GM23338 (cell line): Measurements from ENCODE around the gene MUCL3. TPM values are rescaled to one million over a fixed set of nuclear protein-coding genes. Genes with fewer than 3 reads are reported as not detected.

Experiments used
- ATAC-seq: fragments of 200-7000 bp; cut with Tn5 transposase; 3 replicates; pipeline ENCODE4 v1.9.1; 2020
- DNase-seq: peaks from one replicate; pipeline ENCODE4 v3.0.0-alpha.2; 2015; ENCODE audit warnings: low spot score
- H2AFZ ChIP-seq: fragments of 200-600 bp; sonication (generic); 2 replicates; pipeline ENCODE4 v1.8.0; 2016; ENCODE audit warnings: antibody characterized with exemption, mild to moderate bottlenecking, moderate library complexity
- H3F3A ChIP-seq: fragments of 200-600 bp; sonication (generic); replicated peaks from 2 replicates; pipeline ENCODE4 v1.8.0; 2017; ENCODE audit warnings: antibody characterized with exemption, mixed run types, low read depth
- H3K27ac ChIP-seq: fragments of 200-600 bp; sonication (generic); 2 replicates; pipeline ENCODE4 v1.6.1; 2016; ENCODE audit warnings: low read depth
- H3K27me3 ChIP-seq: fragments of 200-600 bp; sonication (generic); 2 replicates; pipeline ENCODE4 v1.8.0; 2016; ENCODE audit warnings: mild to moderate bottlenecking, mixed run types, moderate library complexity; ENCODE audit not compliant: insufficient read depth
- H3K36me3 ChIP-seq: fragments of 200-600 bp; sonication (generic); 2 replicates; pipeline ENCODE4 v1.8.0; 2016; ENCODE audit warnings: mild to moderate bottlenecking; ENCODE audit not compliant: insufficient read depth
- H3K4me1 ChIP-seq: fragments of 200-600 bp; sonication (generic); 2 replicates; pipeline ENCODE4 v1.8.0; 2016; ENCODE audit warnings: mild to moderate bottlenecking, moderate library complexity; ENCODE audit not compliant: insufficient read depth
- H3K4me2 ChIP-seq: fragments of 200-600 bp; sonication (generic); 2 replicates; pipeline ENCODE4 v1.7.1; 2017; ENCODE audit warnings: mixed run types
- H3K4me3 ChIP-seq: fragments of 200-600 bp; sonication (generic); 2 replicates; pipeline ENCODE4 v1.6.1; 2016; ENCODE audit warnings: mixed run types
- H3K79me2 ChIP-seq: fragments of 200-600 bp; sonication (generic); replicated peaks from 2 replicates; pipeline ENCODE4 v1.8.0; 2017; ENCODE audit warnings: mild to moderate bottlenecking; ENCODE audit not compliant: insufficient read depth
- H3K9me2 ChIP-seq: fragments of 200-600 bp; sonication (generic); 2 replicates; pipeline ENCODE4 v1.8.0; 2017; ENCODE audit not compliant: insufficient read depth
- H4K20me1 ChIP-seq: fragments of 200-600 bp; sonication (generic); replicated peaks from 2 replicates; pipeline ENCODE4 v1.8.0; 2017; ENCODE audit warnings: mild to moderate bottlenecking; ENCODE audit not compliant: insufficient read depth
- H3K27ac Mint-ChIP-seq: 2 replicates; pipeline ENCODE4 v1.8.0; 2020; ENCODE audit warnings: inconsistent platforms, mild to moderate bottlenecking, moderate library complexity, mixed read lengths
- H3K27me3 Mint-ChIP-seq: 3 replicates; pipeline ENCODE4 v1.8.0; 2022; ENCODE audit warnings: low read depth, mild to moderate bottlenecking, moderate library complexity, mixed read lengths, inconsistent platforms; ENCODE audit not compliant: insufficient read depth, poor library complexity
- H3K36me3 Mint-ChIP-seq: 3 replicates; pipeline ENCODE4 v1.8.0; 2021; ENCODE audit warnings: low read depth, mild to moderate bottlenecking, inconsistent platforms, moderate library complexity, mixed read lengths
- H3K4me1 Mint-ChIP-seq: 3 replicates; pipeline ENCODE4 v1.8.0; 2020; ENCODE audit warnings: mild to moderate bottlenecking, inconsistent platforms, mixed read lengths
- H3K4me3 Mint-ChIP-seq: 3 replicates; pipeline ENCODE4 v1.8.0; 2021; ENCODE audit warnings: moderate library complexity, mild to moderate bottlenecking, inconsistent platforms, mixed read lengths
- H3K9me3 Mint-ChIP-seq: 3 replicates; pipeline ENCODE4 v1.8.0; 2020; ENCODE audit warnings: moderate library complexity, mild to moderate bottlenecking, inconsistent platforms, mixed read lengths
- CREB1 ChIP-seq: fragments of 250-450 bp; sonication (Bioruptor Pico); IDR thresholded peaks from 2 replicates; pipeline ENCODE4 v1.5.0; 2020; ENCODE audit warnings: low read depth, mild to moderate bottlenecking, moderate library complexity
- EZH2 ChIP-seq: fragments of 200-600 bp; sonication (generic); IDR thresholded peaks from one replicate; pipeline ENCODE4 v1.8.0; 2017; ENCODE audit warnings: antibody characterized with exemption, mild to moderate bottlenecking, low read depth; ENCODE audit not compliant: unreplicated experiment
- EZH2phosphoT487 ChIP-seq: fragments of 200-600 bp; sonication (generic); IDR thresholded peaks from one replicate; pipeline ENCODE4 v1.8.1; 2018; ENCODE audit warnings: antibody characterized with exemption; ENCODE audit not compliant: unreplicated experiment
- JUNB ChIP-seq: IDR thresholded peaks from one replicate; pipeline ENCODE4 v1.6.1; 2016; ENCODE audit warnings: antibody characterized with exemption; ENCODE audit not compliant: unreplicated experiment
- NANOG ChIP-seq: IDR thresholded peaks from 2 replicates; pipeline ENCODE4 v1.6.1; 2016; ENCODE audit warnings: antibody characterized with exemption, borderline replicate concordance
- POLR2AphosphoS5 ChIP-seq: IDR thresholded peaks from 2 replicates; pipeline ENCODE4 v1.6.1; 2016; ENCODE audit warnings: antibody characterized with exemption, low read depth
- STAT1 ChIP-seq: IDR thresholded peaks from one replicate; pipeline ENCODE4 v1.6.1; 2016; ENCODE audit warnings: antibody characterized with exemption; ENCODE audit not compliant: unreplicated experiment
- ZNF114 ChIP-seq: fragments of 250-450 bp; sonication (Bioruptor Pico); IDR thresholded peaks from 2 replicates; pipeline ENCODE4 v1.5.0; 2020; ENCODE audit warnings: mild to moderate bottlenecking, moderate library complexity
- ZNF331 ChIP-seq: fragments of 250-450 bp; sonication (Bioruptor Pico); IDR thresholded peaks from 2 replicates; pipeline ENCODE4 v1.5.0; 2020; ENCODE audit warnings: low read depth, mild to moderate bottlenecking, moderate library complexity
- polyA plus RNA-seq: library from polyadenylated mRNA; unstranded; fragments of >200 nt; fragmentation: Nextera tagmentation; extraction: Ambion mirVana; gene quantifications from 2 replicates; pipeline ENCODE4 v1.2.1, GENCODE V29; 2016
- total RNA-seq: library from RNA; depleted of rRNA; stranded (reverse); fragments of >200 nt; shearing (Covaris generic); gene quantifications from 2 replicates; pipeline ENCODE4 v1.2.3, GENCODE V29; 2014
- TF ChIP-seq, protein P1 (sequence below): IDR thresholded peaks from one replicate; pipeline ENCODE4 v1.6.1; 2018; ENCODE audit warnings: antibody characterized with exemption; ENCODE audit not compliant: unreplicated experiment
- TF ChIP-seq, protein P2 (sequence below), 2 experiments: fragments of 200-600 bp in 1 of 2; sonication (generic) in 1 of 2; conservative IDR thresholded peaks; 2 replicates each; pipeline versions ENCODE4 v1.5.1 to v1.6.1; 2016 to 2017; ENCODE audit warnings: antibody characterized with exemption in 2 of 2, low read depth in 2 of 2, mild to moderate bottlenecking in 2 of 2, moderate library complexity in 1 of 2
- TF ChIP-seq, protein P3 (sequence below): IDR thresholded peaks from 2 replicates; pipeline ENCODE4 v1.6.1; 2016; ENCODE audit warnings: antibody characterized with exemption
- TF ChIP-seq, protein P4 (sequence below): fragments of 250-450 bp; sonication (Bioruptor Pico); IDR thresholded peaks from 2 replicates; pipeline ENCODE4 v1.5.0; 2020; ENCODE audit warnings: mild to moderate bottlenecking, moderate library complexity

The MUCL3 gene
- total and polyA plus RNA-seq, 2 experiments from 2014 or later: 0.32 TPM; not detected in 1

- Histone ChIP-seq H3K36me3 (peaks cover 12% of the 10 kb centered on the region), H3K79me2 (peaks cover 13% of the 10 kb centered on the region), H2AFZ (no peak overlapping the region), H4K20me1 (no peaks in the 10 kb centered on the region; the same call in 1 of the 2 replicates), H3F3A (0 out of 2 replicates have a peak, but pooled peaks cover 3% of the 10 kb centered on the region), H3K9me2 (no peaks in the 10 kb centered on the region), H3K4me3 (no peak overlapping the region), H3K27ac (no peak overlapping the region), H3K4me2 (no peak overlapping the region), H3K27me3 (no peaks in the 10 kb centered on the region), H3K4me1 (no peaks in the 10 kb centered on the region)
- ATAC-seq: no peak
- no peaks in the 10 kb centered on the region for H3K9me3 Mint-ChIP-seq
- peaks cover 75% of the 10 kb centered on the region for H3K36me3 Mint-ChIP-seq
- H3K4me1 Mint-ChIP-seq: peaks cover 16% of the 10 kb centered on the region
- TF ChIP-seq EZH2phosphoT487 (no peak), EZH2 (no peak), POLR2AphosphoS5 (no peak), STAT1 (no peak), NANOG (no peak), ZNF331 (no peak), CREB1 (CRISPR knock-in tag) (no peak), ZNF114 (CRISPR knock-in tag) (no peak), JUNB (no peak)
- TF ChIP-seq, protein P1, sequence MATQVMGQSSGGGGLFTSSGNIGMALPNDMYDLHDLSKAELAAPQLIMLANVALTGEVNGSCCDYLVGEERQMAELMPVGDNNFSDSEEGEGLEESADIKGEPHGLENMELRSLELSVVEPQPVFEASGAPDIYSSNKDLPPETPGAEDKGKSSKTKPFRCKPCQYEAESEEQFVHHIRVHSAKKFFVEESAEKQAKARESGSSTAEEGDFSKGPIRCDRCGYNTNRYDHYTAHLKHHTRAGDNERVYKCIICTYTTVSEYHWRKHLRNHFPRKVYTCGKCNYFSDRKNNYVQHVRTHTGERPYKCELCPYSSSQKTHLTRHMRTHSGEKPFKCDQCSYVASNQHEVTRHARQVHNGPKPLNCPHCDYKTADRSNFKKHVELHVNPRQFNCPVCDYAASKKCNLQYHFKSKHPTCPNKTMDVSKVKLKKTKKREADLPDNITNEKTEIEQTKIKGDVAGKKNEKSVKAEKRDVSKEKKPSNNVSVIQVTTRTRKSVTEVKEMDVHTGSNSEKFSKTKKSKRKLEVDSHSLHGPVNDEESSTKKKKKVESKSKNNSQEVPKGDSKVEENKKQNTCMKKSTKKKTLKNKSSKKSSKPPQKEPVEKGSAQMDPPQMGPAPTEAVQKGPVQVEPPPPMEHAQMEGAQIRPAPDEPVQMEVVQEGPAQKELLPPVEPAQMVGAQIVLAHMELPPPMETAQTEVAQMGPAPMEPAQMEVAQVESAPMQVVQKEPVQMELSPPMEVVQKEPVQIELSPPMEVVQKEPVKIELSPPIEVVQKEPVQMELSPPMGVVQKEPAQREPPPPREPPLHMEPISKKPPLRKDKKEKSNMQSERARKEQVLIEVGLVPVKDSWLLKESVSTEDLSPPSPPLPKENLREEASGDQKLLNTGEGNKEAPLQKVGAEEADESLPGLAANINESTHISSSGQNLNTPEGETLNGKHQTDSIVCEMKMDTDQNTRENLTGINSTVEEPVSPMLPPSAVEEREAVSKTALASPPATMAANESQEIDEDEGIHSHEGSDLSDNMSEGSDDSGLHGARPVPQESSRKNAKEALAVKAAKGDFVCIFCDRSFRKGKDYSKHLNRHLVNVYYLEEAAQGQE: no peak
- TF ChIP-seq, protein P2, sequence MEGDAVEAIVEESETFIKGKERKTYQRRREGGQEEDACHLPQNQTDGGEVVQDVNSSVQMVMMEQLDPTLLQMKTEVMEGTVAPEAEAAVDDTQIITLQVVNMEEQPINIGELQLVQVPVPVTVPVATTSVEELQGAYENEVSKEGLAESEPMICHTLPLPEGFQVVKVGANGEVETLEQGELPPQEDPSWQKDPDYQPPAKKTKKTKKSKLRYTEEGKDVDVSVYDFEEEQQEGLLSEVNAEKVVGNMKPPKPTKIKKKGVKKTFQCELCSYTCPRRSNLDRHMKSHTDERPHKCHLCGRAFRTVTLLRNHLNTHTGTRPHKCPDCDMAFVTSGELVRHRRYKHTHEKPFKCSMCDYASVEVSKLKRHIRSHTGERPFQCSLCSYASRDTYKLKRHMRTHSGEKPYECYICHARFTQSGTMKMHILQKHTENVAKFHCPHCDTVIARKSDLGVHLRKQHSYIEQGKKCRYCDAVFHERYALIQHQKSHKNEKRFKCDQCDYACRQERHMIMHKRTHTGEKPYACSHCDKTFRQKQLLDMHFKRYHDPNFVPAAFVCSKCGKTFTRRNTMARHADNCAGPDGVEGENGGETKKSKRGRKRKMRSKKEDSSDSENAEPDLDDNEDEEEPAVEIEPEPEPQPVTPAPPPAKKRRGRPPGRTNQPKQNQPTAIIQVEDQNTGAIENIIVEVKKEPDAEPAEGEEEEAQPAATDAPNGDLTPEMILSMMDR (conservative IDR thresholded peaks at IDR 0.05; ENCODE audit: low read depth in 2 of 2): no peak
- TF ChIP-seq, protein P3, sequence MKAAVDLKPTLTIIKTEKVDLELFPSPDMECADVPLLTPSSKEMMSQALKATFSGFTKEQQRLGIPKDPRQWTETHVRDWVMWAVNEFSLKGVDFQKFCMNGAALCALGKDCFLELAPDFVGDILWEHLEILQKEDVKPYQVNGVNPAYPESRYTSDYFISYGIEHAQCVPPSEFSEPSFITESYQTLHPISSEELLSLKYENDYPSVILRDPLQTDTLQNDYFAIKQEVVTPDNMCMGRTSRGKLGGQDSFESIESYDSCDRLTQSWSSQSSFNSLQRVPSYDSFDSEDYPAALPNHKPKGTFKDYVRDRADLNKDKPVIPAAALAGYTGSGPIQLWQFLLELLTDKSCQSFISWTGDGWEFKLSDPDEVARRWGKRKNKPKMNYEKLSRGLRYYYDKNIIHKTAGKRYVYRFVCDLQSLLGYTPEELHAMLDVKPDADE: no peak
- TF ChIP-seq, protein P4, sequence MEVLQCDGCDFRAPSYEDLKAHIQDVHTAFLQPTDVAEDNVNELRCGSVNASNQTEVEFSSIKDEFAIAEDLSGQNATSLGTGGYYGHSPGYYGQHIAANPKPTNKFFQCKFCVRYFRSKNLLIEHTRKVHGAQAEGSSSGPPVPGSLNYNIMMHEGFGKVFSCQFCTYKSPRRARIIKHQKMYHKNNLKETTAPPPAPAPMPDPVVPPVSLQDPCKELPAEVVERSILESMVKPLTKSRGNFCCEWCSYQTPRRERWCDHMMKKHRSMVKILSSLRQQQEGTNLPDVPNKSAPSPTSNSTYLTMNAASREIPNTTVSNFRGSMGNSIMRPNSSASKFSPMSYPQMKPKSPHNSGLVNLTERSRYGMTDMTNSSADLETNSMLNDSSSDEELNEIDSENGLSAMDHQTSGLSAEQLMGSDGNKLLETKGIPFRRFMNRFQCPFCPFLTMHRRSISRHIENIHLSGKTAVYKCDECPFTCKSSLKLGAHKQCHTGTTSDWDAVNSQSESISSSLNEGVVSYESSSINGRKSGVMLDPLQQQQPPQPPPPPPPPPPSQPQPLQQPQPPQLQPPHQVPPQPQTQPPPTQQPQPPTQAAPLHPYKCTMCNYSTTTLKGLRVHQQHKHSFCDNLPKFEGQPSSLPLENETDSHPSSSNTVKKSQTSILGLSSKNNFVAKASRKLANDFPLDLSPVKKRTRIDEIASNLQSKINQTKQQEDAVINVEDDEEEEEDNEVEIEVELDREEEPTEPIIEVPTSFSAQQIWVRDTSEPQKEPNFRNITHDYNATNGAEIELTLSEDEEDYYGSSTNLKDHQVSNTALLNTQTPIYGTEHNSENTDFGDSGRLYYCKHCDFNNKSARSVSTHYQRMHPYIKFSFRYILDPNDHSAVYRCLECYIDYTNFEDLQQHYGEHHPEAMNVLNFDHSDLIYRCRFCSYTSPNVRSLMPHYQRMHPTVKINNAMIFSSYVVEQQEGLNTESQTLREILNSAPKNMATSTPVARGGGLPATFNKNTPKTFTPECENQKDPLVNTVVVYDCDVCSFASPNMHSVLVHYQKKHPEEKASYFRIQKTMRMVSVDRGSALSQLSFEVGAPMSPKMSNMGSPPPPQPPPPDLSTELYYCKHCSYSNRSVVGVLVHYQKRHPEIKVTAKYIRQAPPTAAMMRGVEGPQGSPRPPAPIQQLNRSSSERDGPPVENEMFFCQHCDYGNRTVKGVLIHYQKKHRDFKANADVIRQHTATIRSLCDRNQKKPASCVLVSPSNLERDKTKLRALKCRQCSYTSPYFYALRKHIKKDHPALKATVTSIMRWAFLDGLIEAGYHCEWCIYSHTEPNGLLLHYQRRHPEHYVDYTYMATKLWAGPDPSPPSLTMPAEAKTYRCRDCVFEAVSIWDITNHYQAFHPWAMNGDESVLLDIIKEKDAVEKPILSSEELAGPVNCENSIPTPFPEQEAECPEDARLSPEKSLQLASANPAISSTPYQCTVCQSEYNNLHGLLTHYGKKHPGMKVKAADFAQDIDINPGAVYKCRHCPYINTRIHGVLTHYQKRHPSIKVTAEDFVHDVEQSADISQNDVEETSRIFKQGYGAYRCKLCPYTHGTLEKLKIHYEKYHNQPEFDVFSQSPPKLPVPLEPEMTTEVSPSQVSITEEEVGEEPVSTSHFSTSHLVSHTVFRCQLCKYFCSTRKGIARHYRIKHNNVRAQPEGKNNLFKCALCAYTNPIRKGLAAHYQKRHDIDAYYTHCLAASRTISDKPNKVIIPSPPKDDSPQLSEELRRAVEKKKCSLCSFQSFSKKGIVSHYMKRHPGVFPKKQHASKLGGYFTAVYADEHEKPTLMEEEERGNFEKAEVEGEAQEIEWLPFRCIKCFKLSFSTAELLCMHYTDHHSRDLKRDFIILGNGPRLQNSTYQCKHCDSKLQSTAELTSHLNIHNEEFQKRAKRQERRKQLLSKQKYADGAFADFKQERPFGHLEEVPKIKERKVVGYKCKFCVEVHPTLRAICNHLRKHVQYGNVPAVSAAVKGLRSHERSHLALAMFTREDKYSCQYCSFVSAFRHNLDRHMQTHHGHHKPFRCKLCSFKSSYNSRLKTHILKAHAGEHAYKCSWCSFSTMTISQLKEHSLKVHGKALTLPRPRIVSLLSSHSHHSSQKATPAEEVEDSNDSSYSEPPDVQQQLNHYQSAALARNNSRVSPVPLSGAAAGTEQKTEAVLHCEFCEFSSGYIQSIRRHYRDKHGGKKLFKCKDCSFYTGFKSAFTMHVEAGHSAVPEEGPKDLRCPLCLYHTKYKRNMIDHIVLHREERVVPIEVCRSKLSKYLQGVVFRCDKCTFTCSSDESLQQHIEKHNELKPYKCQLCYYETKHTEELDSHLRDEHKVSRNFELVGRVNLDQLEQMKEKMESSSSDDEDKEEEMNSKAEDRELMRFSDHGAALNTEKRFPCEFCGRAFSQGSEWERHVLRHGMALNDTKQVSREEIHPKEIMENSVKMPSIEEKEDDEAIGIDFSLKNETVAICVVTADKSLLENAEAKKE: no peak
- H3K4me3 Mint-ChIP-seq: no peak overlapping the region
- H3K27ac Mint-ChIP-seq: no peak overlapping the region
- peaks cover 3% of the 10 kb centered on the region for H3K27me3 Mint-ChIP-seq
- no peak for DNase-seq
These were observed 47.1 kb upstream of the MUCL3 start for GRCh38 chr6:30893666-30894065.
